OCI-LY1 (cell line): Measurements from ENCODE around the gene ASTN1.

Experiments
- H2AFZ ChIP-seq: fragments of 200-600 bp; sonication (generic), shearing (Covaris generic); 2 replicates; pipeline ENCODE4 v1.6.0; 2014; ENCODE audit warnings: antibody characterized with exemption, mild to moderate bottlenecking, low read length
- H3F3A ChIP-seq: fragments of 200-600 bp; sonication (generic), shearing (Covaris generic); 2 replicates; pipeline ENCODE4 v1.6.0; 2014; ENCODE audit warnings: mild to moderate bottlenecking, antibody characterized with exemption, low read length, moderate library complexity; ENCODE audit not compliant: insufficient read depth
- H3K27ac ChIP-seq: fragments of 200-600 bp; sonication (generic); 2 replicates; pipeline ENCODE4 v1.5.1; 2014; ENCODE audit warnings: low read length, mixed run types, mild to moderate bottlenecking, low read depth; ENCODE audit not compliant: poor library complexity, severe bottlenecking
- H3K27me3 ChIP-seq: fragments of 200-600 bp; sonication (generic); 2 replicates; pipeline ENCODE4 v1.6.0; 2014; ENCODE audit warnings: antibody characterized with exemption, mild to moderate bottlenecking, low read length, moderate library complexity; ENCODE audit not compliant: insufficient read depth
- H3K36me3 ChIP-seq: fragments of 200-600 bp; sonication (generic); 2 replicates; pipeline ENCODE4 v1.6.1; 2014; ENCODE audit warnings: mild to moderate bottlenecking, antibody characterized with exemption, low read length, moderate library complexity, mixed read lengths; ENCODE audit not compliant: insufficient read depth
- H3K4me1 ChIP-seq: fragments of 200-600 bp; sonication (generic); 2 replicates; pipeline ENCODE4 v1.5.1; 2014; ENCODE audit warnings: mild to moderate bottlenecking, low read length, moderate library complexity; ENCODE audit not compliant: insufficient read depth, severe bottlenecking
- H3K4me2 ChIP-seq: fragments of 200-600 bp; sonication (generic), shearing (Covaris generic); 2 replicates; pipeline ENCODE4 v1.6.1; 2014; ENCODE audit warnings: low read length
- H3K4me3 ChIP-seq: fragments of 200-600 bp; sonication (generic); 2 replicates; pipeline ENCODE4 v1.5.1; 2014; ENCODE audit warnings: low read length, low read depth, mild to moderate bottlenecking, mixed read lengths; ENCODE audit not compliant: poor library complexity, severe bottlenecking
- H3K79me2 ChIP-seq: fragments of 200-600 bp; shearing (Covaris generic); 2 replicates; pipeline ENCODE4 v1.6.1; 2016; ENCODE audit warnings: mixed run types, low read length, mixed read lengths; ENCODE audit not compliant: insufficient read depth
- H3K9ac ChIP-seq: fragments of 200-600 bp; sonication (generic), shearing (Covaris generic); 2 replicates; pipeline ENCODE4 v1.6.1; 2014; ENCODE audit warnings: mild to moderate bottlenecking, low read length, mixed read lengths
- H3K9me2 ChIP-seq: fragments of 200-600 bp; sonication (generic), shearing (Covaris generic); 2 replicates; pipeline ENCODE4 v1.6.1; 2014; ENCODE audit warnings: low read depth, mild to moderate bottlenecking, low read length, mixed read lengths
- H3K9me3 ChIP-seq: fragments of 200-600 bp; shearing (Covaris generic); 2 replicates; pipeline ENCODE4 v1.6.1; 2014; ENCODE audit warnings: low read length, mixed read lengths
- H4K20me1 ChIP-seq: fragments of 200-600 bp; sonication (generic), shearing (Covaris generic); 2 replicates; pipeline ENCODE4 v1.6.0; 2016; ENCODE audit warnings: mild to moderate bottlenecking, low read length; ENCODE audit not compliant: insufficient read depth
- EZH2 ChIP-seq: fragments of 200-600 bp; sonication (generic), shearing (Covaris generic); IDR thresholded peaks from 2 replicates; pipeline ENCODE4 v1.8.0; 2017; ENCODE audit warnings: borderline replicate concordance, mixed run types, mild to moderate bottlenecking, antibody characterized with exemption, low read length, moderate library complexity, mixed read lengths
- TF ChIP-seq, protein P1 (sequence below): fragments of 200-600 bp; sonication (generic), shearing (Covaris generic); IDR thresholded peaks from 2 replicates; pipeline ENCODE4 v1.5.1; 2017; ENCODE audit warnings: mild to moderate bottlenecking, antibody characterized with exemption, low read length, moderate library complexity, mixed read lengths

Gene ASTN1

DNA sequence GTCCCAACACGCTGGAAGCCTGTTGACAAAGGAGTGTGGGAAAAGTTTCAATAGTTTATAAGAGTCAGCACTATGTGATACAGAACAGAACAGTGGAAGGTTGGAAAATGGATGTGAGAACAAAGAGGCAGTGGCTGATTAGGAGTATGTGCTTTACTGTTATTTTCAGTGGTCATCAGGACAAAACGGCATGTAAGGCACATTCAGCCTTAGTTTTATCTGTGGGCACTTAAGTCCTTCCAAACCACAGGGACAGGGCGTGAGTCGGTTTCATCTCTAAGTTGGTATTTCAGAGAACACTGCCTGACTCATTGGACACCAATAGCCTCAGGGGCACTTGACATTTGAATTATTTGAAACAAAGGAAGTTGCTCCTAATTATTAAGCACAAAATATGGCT is 306.9 kb downstream of the ASTN1 start:
- H3K9me3 ChIP-seq: no peaks in the 10 kb centered on the region
- no peaks in the 10 kb centered on the region for H3K27me3 ChIP-seq
- H3F3A ChIP-seq: no peaks in the 10 kb centered on the region
- no peaks in the 10 kb centered on the region for H3K9me2 ChIP-seq
- H3K9ac ChIP-seq: no peak overlapping the region
- H2AFZ ChIP-seq: no peak overlapping the region
- no peak overlapping the region for H3K4me2 ChIP-seq
- H4K20me1 ChIP-seq: no peaks in the 10 kb centered on the region
- TF ChIP-seq, protein P1, sequence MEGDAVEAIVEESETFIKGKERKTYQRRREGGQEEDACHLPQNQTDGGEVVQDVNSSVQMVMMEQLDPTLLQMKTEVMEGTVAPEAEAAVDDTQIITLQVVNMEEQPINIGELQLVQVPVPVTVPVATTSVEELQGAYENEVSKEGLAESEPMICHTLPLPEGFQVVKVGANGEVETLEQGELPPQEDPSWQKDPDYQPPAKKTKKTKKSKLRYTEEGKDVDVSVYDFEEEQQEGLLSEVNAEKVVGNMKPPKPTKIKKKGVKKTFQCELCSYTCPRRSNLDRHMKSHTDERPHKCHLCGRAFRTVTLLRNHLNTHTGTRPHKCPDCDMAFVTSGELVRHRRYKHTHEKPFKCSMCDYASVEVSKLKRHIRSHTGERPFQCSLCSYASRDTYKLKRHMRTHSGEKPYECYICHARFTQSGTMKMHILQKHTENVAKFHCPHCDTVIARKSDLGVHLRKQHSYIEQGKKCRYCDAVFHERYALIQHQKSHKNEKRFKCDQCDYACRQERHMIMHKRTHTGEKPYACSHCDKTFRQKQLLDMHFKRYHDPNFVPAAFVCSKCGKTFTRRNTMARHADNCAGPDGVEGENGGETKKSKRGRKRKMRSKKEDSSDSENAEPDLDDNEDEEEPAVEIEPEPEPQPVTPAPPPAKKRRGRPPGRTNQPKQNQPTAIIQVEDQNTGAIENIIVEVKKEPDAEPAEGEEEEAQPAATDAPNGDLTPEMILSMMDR: no peak
- TF ChIP-seq EZH2: no peak
- no peak overlapping the region for H3K27ac ChIP-seq
- no peak overlapping the region for H3K4me3 ChIP-seq
- H3K36me3 ChIP-seq: no peaks in the 10 kb centered on the region
- no peaks in the 10 kb centered on the region for H3K4me1 ChIP-seq
- H3K79me2 ChIP-seq: no peaks in the 10 kb centered on the region

- Histone ChIP-seq H3K4me3 (no peak overlapping the region), H3K27me3 (no peaks in the 10 kb centered on the region), H3F3A (no peaks in the 10 kb centered on the region), H3K9ac (no peak overlapping the region), H3K4me1 (no peaks in the 10 kb centered on the region), H2AFZ (no peak overlapping the region), H3K79me2 (no peaks in the 10 kb centered on the region), H3K9me3 (no peaks in the 10 kb centered on the region), H3K4me2 (no peak overlapping the region), H4K20me1 (no peaks in the 10 kb centered on the region), H3K27ac (no peak overlapping the region), H3K36me3 (no peaks in the 10 kb centered on the region), H3K9me2 (no peaks in the 10 kb centered on the region)
- no peak for TF ChIP-seq EZH2
- TF ChIP-seq, protein P1: no peak
These were observed 309.5 kb downstream of the ASTN1 start for GRCh38 chr1:176854758-176855745.

GRCh38 chr1:176854121-176854520 is 310.4 kb downstream of the ASTN1 start:
- H3K4me3 ChIP-seq: no peak overlapping the region
- no peak overlapping the region for H3K27ac ChIP-seq
- no peak overlapping the region for H3K4me2 ChIP-seq
- no peak overlapping the region for H2AFZ ChIP-seq
- no peaks in the 10 kb centered on the region for H3K9me3 ChIP-seq
- no peaks in the 10 kb centered on the region for H3K27me3 ChIP-seq
- no peaks in the 10 kb centered on the region for H3K79me2 ChIP-seq
- no peak overlapping the region for H3K9ac ChIP-seq
- H3K9me2 ChIP-seq: no peaks in the 10 kb centered on the region
- H3F3A ChIP-seq: no peaks in the 10 kb centered on the region
- no peak for TF ChIP-seq EZH2
- TF ChIP-seq, protein P1: no peak
- H3K36me3 ChIP-seq: no peaks in the 10 kb centered on the region
- H4K20me1 ChIP-seq: no peaks in the 10 kb centered on the region
- H3K4me1 ChIP-seq: no peaks in the 10 kb centered on the region
